ACC112 (cell line): ENCODE measurements around the gene UAP1L1.
"Not testable (repeated sequence)": the region's sequence is repeated elsewhere in the genome, so short reads cannot be mapped to it uniquely, and the experiment has no call there.

Experiments
- H2AFZ ChIP-seq: fragments of 200-600 bp; sonication (generic); one replicate; pipeline ENCODE4 v1.6.0; 2017; ENCODE audit warnings: antibody characterized with exemption, low read length; ENCODE audit not compliant: unreplicated experiment
- H3K27ac ChIP-seq: fragments of 200-600 bp; sonication (generic); 2 replicates; pipeline ENCODE4 v1.5.1; 2014; ENCODE audit warnings: low read depth, mild to moderate bottlenecking, antibody characterized with exemption, low read length, moderate library complexity
- H3K27me3 ChIP-seq: fragments of 200-600 bp; sonication (generic); 2 replicates; pipeline ENCODE4 v1.6.1; 2014; ENCODE audit warnings: mild to moderate bottlenecking, antibody characterized with exemption, low read length, moderate library complexity, mixed read lengths; ENCODE audit not compliant: insufficient read depth
- H3K36me3 ChIP-seq: fragments of 200-600 bp; sonication (generic); 2 replicates; pipeline ENCODE4 v1.6.1; 2016; ENCODE audit warnings: mild to moderate bottlenecking, antibody characterized with exemption, low read length, moderate library complexity, mixed read lengths; ENCODE audit not compliant: insufficient read depth
- H3K4me1 ChIP-seq: fragments of 200-600 bp; sonication (generic); one replicate; pipeline ENCODE4 v1.6.1; 2016; ENCODE audit warnings: low read length, mixed read lengths; ENCODE audit not compliant: insufficient read depth, unreplicated experiment, control insufficient read depth
- H3K4me3 ChIP-seq: fragments of 200-600 bp; sonication (generic); 2 replicates; pipeline ENCODE4 v1.5.1; 2014; ENCODE audit warnings: mild to moderate bottlenecking, low read depth, low read length
- H3K79me2 ChIP-seq: fragments of 200-600 bp; sonication (generic); one replicate; pipeline ENCODE4 v1.6.0; 2016; ENCODE audit warnings: low read length; ENCODE audit not compliant: control insufficient read depth, unreplicated experiment, insufficient read depth

Gene UAP1L1

GRCh38 chr9:137058521-137059234 lies 18.6 kb upstream of the UAP1L1 start:
- H2AFZ ChIP-seq = no peak overlapping the region
- no peaks in the 10 kb centered on the region for H3K36me3 ChIP-seq
- no peak overlapping the region for H3K4me3 ChIP-seq
- no peaks in the 10 kb centered on the region for H3K79me2 ChIP-seq
- peaks cover 10% of the 10 kb centered on the region for H3K4me1 ChIP-seq
- peaks cover 9% of the 10 kb centered on the region; the same call in 1 of the 2 replicates for H3K27me3 ChIP-seq
- no peak overlapping the region for H3K27ac ChIP-seq

- Histone ChIP-seq H3K36me3 (no peaks in the 10 kb centered on the region), H2AFZ (no peak overlapping the region), H3K27me3 (no peaks in the 10 kb centered on the region), H3K79me2 (no peaks in the 10 kb centered on the region), H3K27ac (no peak overlapping the region), H3K4me3 (no peak overlapping the region), H3K4me1 (no peaks in the 10 kb centered on the region)
These were observed 14.9 kb upstream of the UAP1L1 start for GRCh38 chr9:137062384-137062783.

GRCh38 chr9:137062798-137063197 lies 14.5 kb upstream of the UAP1L1 start:
- not testable (repeated sequence) for H3K4me1 ChIP-seq, H3K4me3 ChIP-seq, H3K36me3 ChIP-seq, H3K79me2 ChIP-seq, H3K27ac ChIP-seq, H2AFZ ChIP-seq, H3K27me3 ChIP-seq

GRCh38 chr9:137063311-137064026 lies 13.8 kb upstream of the UAP1L1 start:
- H3K27ac ChIP-seq = no peak overlapping the region

GRCh38 chr9:137064027-137064879 lies 13.1 kb upstream of the UAP1L1 start:
- H2AFZ ChIP-seq = no peak overlapping the region
- no peaks in the 10 kb centered on the region for H3K36me3 ChIP-seq
- no peaks in the 10 kb centered on the region for H3K79me2 ChIP-seq
- H3K27me3 ChIP-seq = no peaks in the 10 kb centered on the region
- H3K4me3 ChIP-seq = no peak overlapping the region
- no peaks in the 10 kb centered on the region for H3K4me1 ChIP-seq
- no peak overlapping the region for H3K27ac ChIP-seq

More at GRCh38 chr9:137063311-137064026, 13.8 kb upstream of the UAP1L1 start:
- Histone ChIP-seq H3K4me1 (no peaks in the 10 kb centered on the region), H2AFZ (no peak overlapping the region), H3K27me3 (no peaks in the 10 kb centered on the region), H3K36me3 (no peaks in the 10 kb centered on the region), H3K79me2 (no peaks in the 10 kb centered on the region), H3K4me3 (no peak overlapping the region)

GRCh38 chr9:137064880-137065164 lies 12.5 kb upstream of the UAP1L1 start:
- Histone ChIP-seq H3K27ac (no peak overlapping the region), H3K27me3 (no peaks in the 10 kb centered on the region), H3K79me2 (no peaks in the 10 kb centered on the region), H3K4me3 (no peak overlapping the region), H3K4me1 (no peaks in the 10 kb centered on the region), H3K36me3 (no peaks in the 10 kb centered on the region), H2AFZ (no peak overlapping the region)

GRCh38 chr9:137065336-137065967 lies 11.9 kb upstream of the UAP1L1 start:
- Histone ChIP-seq H3K27ac (no peak overlapping the region), H3K4me3 (no peak overlapping the region), H3K4me1 (no peaks in the 10 kb centered on the region), H3K36me3 (no peaks in the 10 kb centered on the region), H3K27me3 (no peaks in the 10 kb centered on the region), H2AFZ (no peak overlapping the region), H3K79me2 (no peaks in the 10 kb centered on the region)

GRCh38 chr9:137066096-137066861 lies 11.0 kb upstream of the UAP1L1 start:
- no peaks in the 10 kb centered on the region for H3K79me2 ChIP-seq
- no peak overlapping the region for H3K27ac ChIP-seq
- H3K4me1 ChIP-seq = no peaks in the 10 kb centered on the region
- no peaks in the 10 kb centered on the region for H3K36me3 ChIP-seq
- no peak overlapping the region for H2AFZ ChIP-seq
- H3K27me3 ChIP-seq = no peaks in the 10 kb centered on the region
- H3K4me3 ChIP-seq = no peak overlapping the region

GRCh38 chr9:137067860-137068538 lies 9.3 kb upstream of the UAP1L1 start:
- Histone ChIP-seq H3K36me3 (no peaks in the 10 kb centered on the region), H3K4me3 (no peak overlapping the region), H3K4me1 (no peaks in the 10 kb centered on the region), H2AFZ (no peak overlapping the region), H3K27me3 (no peaks in the 10 kb centered on the region), H3K79me2 (no peaks in the 10 kb centered on the region), H3K27ac (no peak overlapping the region)
